Osteocyte (in vitro differentiated cells): ENCODE measurements around the gene FBXO7. TPM values are rescaled to one million over a fixed set of nuclear protein-coding genes. Genes with fewer than 3 reads are reported as not detected.

Experiments
- DNase-seq: peaks from one replicate; pipeline ENCODE4 v3.0.0; 2021; ENCODE audit warnings: mixed read lengths; ENCODE audit not compliant: unreplicated experiment; ENCODE audit errors: extremely low spot score
- H3K27ac Mint-ChIP-seq: one replicate; pipeline ENCODE4 v1.8.0; 2021; ENCODE audit warnings: mild to moderate bottlenecking, mixed read lengths; ENCODE audit not compliant: unreplicated experiment
- H3K27me3 Mint-ChIP-seq: one replicate; pipeline ENCODE4 v1.8.0; 2021; ENCODE audit warnings: mixed read lengths; ENCODE audit not compliant: unreplicated experiment
- H3K36me3 Mint-ChIP-seq: one replicate; pipeline ENCODE4 v1.8.0; 2021; ENCODE audit warnings: mixed read lengths; ENCODE audit not compliant: unreplicated experiment
- H3K4me1 Mint-ChIP-seq: one replicate; pipeline ENCODE4 v1.8.0; 2021; ENCODE audit warnings: mixed read lengths; ENCODE audit not compliant: unreplicated experiment
- H3K4me3 Mint-ChIP-seq: one replicate; pipeline ENCODE4 v1.8.0; 2021; ENCODE audit warnings: mild to moderate bottlenecking, moderate library complexity, mixed read lengths; ENCODE audit not compliant: unreplicated experiment
- H3K9me3 Mint-ChIP-seq: one replicate; pipeline ENCODE4 v1.8.0; 2021; ENCODE audit warnings: mixed read lengths; ENCODE audit not compliant: unreplicated experiment
- total RNA-seq: library from RNA; stranded (reverse); gene quantifications from 2 replicates; pipeline ENCODE4 v1.2.1, GENCODE V29; 2021
- TF ChIP-seq, protein P1 (sequence below): fragments of 200-600 bp; sonication (generic); IDR thresholded peaks from 2 replicates; pipeline ENCODE4 v1.5.0; 2021; ENCODE audit warnings: antibody characterized with exemption, mild to moderate bottlenecking, moderate library complexity

The FBXO7 gene
- total RNA-seq, 1 donor from 2014 or later: 86.9 TPM

DNA sequence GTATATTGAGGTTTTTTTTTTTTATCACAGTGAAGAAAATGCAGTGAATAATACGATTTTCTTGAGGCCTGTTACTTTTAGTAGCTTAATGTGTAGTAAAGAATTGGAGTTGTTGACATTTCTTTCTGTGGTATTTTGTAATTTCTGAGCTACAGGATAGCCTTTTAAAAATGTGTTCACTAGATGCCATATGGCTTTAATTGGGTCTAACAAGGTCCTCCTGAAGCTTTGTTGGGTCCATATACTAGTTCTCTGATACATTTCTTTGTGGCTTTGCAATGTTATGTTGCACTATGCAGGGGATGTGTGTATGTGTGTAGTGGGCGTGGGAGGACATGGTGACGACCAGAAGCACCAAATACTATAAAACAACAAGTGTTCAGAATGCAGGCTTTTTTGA, 25.1 kb downstream of the FBXO7 start:
- H3K36me3 Mint-ChIP-seq: peaks cover 41% of the 10 kb centered on the region
- no peaks in the 10 kb centered on the region for H3K27me3 Mint-ChIP-seq
- DNase-seq: no peak
- H3K27ac Mint-ChIP-seq: no peak overlapping the region
- no peaks in the 10 kb centered on the region for H3K9me3 Mint-ChIP-seq
- no peak overlapping the region for H3K4me3 Mint-ChIP-seq
- H3K4me1 Mint-ChIP-seq: no peaks in the 10 kb centered on the region
- TF ChIP-seq, protein P1, sequence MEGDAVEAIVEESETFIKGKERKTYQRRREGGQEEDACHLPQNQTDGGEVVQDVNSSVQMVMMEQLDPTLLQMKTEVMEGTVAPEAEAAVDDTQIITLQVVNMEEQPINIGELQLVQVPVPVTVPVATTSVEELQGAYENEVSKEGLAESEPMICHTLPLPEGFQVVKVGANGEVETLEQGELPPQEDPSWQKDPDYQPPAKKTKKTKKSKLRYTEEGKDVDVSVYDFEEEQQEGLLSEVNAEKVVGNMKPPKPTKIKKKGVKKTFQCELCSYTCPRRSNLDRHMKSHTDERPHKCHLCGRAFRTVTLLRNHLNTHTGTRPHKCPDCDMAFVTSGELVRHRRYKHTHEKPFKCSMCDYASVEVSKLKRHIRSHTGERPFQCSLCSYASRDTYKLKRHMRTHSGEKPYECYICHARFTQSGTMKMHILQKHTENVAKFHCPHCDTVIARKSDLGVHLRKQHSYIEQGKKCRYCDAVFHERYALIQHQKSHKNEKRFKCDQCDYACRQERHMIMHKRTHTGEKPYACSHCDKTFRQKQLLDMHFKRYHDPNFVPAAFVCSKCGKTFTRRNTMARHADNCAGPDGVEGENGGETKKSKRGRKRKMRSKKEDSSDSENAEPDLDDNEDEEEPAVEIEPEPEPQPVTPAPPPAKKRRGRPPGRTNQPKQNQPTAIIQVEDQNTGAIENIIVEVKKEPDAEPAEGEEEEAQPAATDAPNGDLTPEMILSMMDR: no peak

DNA sequence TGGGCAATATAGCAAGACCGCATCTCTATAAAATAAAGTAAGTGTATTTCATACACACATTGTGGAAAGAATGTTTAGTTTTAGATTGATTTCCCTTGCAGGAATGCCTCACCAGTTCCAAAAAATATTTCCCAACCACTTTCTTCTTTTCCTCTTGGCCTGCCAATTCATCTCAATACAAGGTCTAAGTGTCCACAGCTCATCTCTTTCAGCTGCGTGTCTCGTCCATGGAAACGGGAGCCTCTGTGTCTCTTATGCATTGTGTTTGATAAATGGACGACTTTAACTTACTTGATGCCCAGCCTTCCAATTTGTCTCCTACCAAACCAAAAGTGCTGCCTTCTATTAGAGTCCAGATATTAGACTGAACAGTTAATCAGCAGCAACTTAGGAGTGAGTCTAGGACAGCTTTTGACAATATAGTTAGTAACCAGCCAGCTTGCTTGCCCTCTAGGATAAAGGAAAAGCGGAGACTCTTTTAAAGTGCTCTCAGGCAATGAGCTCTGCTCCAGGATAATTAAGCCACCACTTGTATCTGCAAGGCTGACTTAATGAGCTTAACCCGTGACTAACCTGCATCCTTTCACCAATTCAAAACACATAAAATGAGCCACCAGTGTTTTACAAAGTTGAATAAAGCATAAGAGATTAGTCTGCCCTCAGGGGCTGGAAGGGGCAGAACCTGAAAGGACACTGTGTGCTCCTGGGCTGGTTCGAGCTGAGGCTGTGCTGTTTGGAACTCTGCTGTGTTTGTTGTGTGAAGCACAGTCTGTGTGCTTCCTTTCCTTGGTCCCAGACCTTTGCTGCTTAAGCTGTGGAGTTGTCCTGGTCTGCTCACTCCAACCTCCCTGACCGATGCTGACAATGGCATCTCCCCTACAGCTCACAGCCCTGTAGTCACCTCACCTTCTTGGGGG, 27.5 kb downstream of the FBXO7 start:
- no peaks in the 10 kb centered on the region for H3K4me1 Mint-ChIP-seq
- no peaks in the 10 kb centered on the region for H3K27me3 Mint-ChIP-seq
- H3K9me3 Mint-ChIP-seq: no peaks in the 10 kb centered on the region
- no peak overlapping the region for H3K27ac Mint-ChIP-seq
- DNase-seq: no peak
- TF ChIP-seq, protein P1: no peak
- H3K36me3 Mint-ChIP-seq: peaks cover 26% of the 10 kb centered on the region
- no peak overlapping the region for H3K4me3 Mint-ChIP-seq

DNA sequence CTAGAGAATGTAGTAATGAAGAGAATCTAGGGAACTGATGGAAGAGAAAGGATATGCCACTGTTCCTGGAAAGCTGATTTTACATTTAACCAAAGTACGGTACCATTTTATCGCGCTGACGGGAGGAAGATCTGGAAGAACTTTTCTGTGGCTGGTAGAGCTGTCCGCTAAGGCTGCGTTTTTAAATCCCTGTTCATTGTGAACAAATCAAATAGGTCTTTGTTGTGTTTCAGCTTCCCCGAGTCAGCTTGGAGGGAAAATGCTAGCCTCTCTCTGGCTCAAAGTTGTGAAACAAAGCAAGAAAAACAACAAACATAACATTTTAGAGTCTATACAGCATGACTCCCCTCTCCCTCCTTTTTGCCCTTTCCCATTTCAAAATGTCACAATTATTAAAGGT, 34.4 kb downstream of the FBXO7 start:
- Mint-ChIP-seq H3K9me3 (no peaks in the 10 kb centered on the region), H3K36me3 (peaks cover 5% of the 10 kb centered on the region), H3K27ac (no peak overlapping the region), H3K4me1 (no peaks in the 10 kb centered on the region), H3K27me3 (no peaks in the 10 kb centered on the region), H3K4me3 (no peak overlapping the region)
- no peak for DNase-seq
- TF ChIP-seq, protein P1: no peak

DNA sequence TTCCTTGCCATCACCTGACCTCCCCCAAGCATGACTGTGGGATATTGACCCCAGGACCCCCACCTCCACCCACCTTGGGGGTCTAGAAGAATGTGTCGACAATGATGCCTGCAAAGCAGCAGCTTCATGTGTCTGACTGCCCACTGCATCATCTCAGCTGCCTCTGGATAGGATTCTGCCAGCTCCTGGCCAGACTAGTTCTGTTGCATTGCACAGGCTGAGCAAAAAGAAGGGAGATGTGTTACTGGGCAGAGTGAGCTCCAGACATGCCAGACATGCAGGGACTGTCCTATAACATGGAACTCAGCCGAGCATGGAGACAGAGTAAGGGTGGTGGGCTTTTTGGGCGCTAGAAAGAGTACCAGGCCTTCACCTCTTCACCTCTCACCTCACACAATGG, 36.7 kb downstream of the FBXO7 start:
- DNase-seq: no peak
- no peaks in the 10 kb centered on the region for H3K27me3 Mint-ChIP-seq
- H3K9me3 Mint-ChIP-seq: no peaks in the 10 kb centered on the region
- no peak overlapping the region for H3K4me3 Mint-ChIP-seq
- TF ChIP-seq, protein P1: no peak
- H3K27ac Mint-ChIP-seq: no peak overlapping the region
- no peaks in the 10 kb centered on the region for H3K4me1 Mint-ChIP-seq
- peaks cover 5% of the 10 kb centered on the region for H3K36me3 Mint-ChIP-seq

DNA sequence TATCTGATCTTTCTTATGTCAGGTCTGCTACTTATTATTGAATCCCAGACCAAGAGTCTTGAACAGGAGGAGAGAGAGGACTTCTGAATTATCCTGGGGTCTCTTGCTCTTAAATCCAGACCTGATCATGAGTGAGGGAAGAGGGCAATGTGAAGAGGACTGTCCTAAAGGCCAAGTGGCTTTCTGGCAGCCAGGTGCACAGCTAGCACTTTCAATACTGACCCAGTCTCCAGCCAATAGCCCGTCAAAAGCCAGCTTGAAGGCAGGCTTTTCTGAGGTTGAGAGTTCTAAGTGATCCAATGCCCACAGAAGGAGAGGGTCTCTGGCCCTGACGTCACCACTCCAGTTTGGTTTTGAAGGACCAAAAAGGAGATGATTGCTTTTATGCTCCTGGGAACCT, 37.2 kb downstream of the FBXO7 start:
- peaks cover 5% of the 10 kb centered on the region for H3K36me3 Mint-ChIP-seq
- TF ChIP-seq, protein P1: no peak
- H3K4me3 Mint-ChIP-seq: no peak overlapping the region
- no peak overlapping the region for H3K27ac Mint-ChIP-seq
- DNase-seq: no peak
- H3K9me3 Mint-ChIP-seq: no peaks in the 10 kb centered on the region
- no peaks in the 10 kb centered on the region for H3K27me3 Mint-ChIP-seq
- no peaks in the 10 kb centered on the region for H3K4me1 Mint-ChIP-seq
